NOMO-1 treated with DMSO at 0.1 percent for 48 hours (cell line): ENCODE results near the gene MRPL20.
A peak's percentile ranks its signal among the peaks of the same experiment; 100 is the strongest.
"Not testable (repeated sequence)": the region's sequence is repeated elsewhere in the genome, so short reads cannot be mapped to it uniquely, and the experiment has no call there.

Experiments
- DNase-seq: peaks from one replicate; lab custom pipeline; 2025; ENCODE audit not compliant: unreplicated experiment; lab: John Stamatoyannopoulos, UW

Gene MRPL20

DNA sequence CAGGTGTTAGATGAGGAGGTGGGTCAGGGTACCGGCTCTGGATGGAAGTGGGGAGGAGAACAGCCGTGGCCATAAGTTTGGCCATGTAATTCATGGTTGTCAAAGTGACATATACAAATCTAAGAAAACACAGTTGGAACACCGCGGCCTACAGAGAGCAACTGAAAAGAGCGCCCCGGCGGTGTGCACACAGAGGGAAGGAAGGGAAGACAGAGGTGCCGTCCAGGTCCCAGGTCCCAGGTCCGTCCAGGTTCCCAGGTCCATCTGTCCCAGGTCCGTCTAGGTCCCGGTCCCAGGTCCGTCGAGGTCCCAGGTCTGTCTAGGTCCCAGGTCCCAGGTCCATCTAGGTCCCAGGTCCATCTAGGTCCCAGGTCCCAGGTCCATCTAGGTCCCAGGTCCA lies 4.5 kb upstream of the MRPL20 start:
- no peak for DNase-seq

DNA sequence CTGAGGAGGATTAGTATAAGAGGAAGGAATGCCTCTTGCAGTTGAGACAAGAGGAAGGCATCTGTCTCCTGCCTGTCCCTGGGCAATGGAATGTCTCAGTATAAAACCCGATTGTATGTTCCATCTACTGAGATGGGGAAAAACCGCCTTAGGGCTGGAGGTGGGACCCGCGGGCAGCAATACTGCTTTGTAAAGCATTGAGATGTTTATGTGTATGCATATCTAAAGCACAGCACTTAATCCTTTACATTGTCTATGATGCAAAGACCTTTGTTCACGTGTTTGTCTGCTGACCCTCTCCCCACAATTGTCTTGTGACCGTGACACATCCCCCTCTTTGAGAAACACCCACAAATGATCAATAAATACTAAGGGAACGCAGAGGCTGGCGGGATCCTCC lies 3.1 kb upstream of the MRPL20 start:
- DNase-seq, result not testable (repeated sequence)

- peak; percentile 31 for DNase-seq
These were observed 684 bp upstream of the MRPL20 start for GRCh38 chr1:1407636-1408318.

- DNase-seq, result no peak
These were observed 832 bp downstream of the MRPL20 start for GRCh38 chr1:1406101-1406820.

DNA sequence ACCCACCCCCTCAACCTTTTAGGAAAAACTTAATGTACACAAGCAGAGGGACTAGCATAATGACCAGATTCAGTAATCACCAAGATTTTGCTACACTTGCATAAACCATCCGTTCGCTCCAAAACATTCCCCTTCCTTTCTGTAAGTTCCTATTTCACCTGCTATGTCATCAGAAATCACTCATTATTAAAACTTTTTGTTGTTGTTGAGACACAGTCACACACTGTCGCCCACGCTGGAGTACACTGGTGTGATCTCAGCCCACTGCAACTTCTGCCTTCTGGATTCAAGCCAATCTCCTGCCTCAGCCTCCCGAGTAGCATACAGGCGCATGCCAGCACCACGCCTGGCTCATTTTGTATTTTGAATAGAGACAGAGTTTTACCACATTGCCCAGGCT lies 3.4 kb downstream of the MRPL20 start:
- DNase-seq, result no peak

GRCh38 chr1:1402901-1403392 lies 4.1 kb downstream of the MRPL20 start:
- not testable (repeated sequence) for DNase-seq

DNA sequence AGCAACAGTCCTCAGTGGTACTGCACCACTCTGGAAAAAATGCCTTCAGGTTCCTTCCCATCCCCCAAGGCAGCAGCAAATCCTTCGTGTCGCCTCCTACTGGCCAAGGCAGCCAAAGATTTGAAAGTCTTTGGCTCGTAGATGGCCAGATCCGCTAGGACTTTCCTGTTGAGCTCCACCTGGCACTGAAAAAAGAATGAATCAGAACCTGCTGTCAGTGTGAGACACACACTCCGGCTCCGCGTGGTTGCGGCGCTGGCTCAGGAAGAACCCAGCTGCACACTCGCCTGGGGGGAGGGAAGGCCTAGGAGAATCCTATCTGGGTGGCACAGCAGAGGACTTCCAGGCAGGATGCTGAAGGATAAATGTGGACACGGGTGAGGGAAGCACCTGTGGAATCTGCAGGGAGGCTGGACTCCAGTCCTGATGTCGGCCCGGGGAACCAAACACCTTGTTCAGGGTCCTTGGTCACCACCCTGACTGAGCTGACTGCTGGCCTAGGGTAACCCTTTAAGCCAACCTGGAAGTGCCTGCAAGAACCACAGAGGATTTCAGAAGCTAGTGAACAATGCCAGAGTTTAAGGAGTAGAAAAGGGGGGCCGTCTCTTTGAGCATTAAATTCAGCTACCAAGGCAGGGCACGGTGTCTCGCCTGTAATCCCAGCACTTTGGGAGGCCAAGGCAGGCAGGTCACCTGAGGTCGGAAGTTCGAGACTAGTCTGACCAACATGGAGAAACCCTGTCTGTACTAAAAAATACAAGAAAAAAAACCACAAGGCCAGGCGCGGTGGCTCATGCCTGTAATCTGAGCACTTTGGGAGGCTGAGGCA lies 4.8 kb downstream of the MRPL20 start:
- DNase-seq, result peak; percentile 33

GRCh38 chr1:1401457-1402010 lies 5.6 kb downstream of the MRPL20 start:
- no peak for DNase-seq

DNA sequence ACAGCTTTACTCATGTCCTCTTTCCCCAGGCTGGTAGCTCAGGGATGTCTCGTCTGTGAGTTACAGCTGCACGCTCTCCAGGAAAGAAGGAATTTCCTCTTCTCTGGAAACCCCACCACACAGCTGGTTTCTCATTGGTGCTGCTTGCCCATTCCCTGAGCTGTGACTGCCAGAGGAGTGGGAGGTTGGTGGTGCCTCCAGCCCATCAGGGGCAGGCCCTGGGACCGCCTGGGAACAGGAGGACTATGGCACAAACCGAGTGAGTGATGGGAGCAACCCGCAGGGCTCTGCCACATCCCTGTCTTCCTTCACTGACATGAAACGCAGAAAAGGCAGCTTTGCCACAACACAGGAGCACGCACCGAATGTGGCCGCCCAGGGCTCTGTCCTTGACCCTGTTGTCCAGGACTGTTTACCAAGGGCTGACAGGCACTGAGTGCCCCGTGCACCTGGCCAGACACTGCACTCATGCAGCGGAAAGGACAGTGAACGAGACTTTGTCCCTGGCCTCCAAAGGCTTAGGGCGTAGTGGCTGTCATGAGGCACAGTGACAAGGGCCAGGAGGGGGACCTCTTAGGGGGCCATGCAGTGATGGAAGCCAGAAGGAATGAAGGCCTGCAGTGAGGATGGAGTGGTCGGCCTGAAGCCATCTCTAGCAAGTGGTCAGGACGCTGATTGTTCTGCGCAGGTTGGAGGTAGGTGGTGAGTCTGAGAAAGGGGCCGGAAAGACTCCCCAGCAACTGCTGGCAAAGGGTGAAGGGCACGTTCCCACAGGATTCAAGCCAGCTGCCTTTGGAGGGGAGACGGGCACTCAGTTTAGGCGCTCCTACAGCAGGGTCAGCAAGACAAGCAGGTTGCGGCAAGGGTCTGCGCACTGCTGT lies 6.3 kb downstream of the MRPL20 start:
- no peak for DNase-seq

DNA sequence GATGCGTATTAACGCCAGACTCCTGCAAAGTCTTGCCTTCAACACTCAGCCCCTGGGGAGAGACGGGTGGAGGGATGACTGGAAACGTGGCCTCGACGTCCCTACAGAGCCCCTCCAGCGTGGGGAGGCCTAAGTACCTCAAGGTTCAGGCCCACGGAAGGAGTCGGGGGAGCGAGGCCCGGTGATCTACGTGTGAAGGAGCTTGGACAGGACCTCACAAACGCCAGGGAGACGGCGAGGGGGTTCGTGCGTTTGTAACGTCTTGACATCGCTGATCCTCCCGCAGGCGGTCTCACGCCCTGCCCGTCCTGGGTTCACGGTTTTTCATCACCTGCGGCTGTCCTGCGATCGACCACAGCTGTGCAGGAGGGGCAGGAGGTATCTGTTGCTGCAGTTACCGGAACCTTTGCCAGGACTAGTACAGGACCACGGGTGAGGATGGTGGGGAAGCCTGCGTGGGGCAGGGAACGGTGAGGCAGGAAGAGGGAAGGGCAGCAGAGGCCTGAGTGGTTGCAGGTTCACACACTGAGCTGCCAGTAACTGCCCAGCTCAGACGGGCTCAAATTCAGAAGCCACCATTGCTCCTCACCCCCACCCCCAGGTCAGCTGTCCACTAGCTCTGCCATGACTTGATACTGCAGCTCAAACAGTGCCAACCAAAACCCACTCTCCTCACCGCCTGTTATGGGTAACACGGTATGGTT lies 7.1 kb downstream of the MRPL20 start:
- DNase-seq, result peak; percentile 7

DNA sequence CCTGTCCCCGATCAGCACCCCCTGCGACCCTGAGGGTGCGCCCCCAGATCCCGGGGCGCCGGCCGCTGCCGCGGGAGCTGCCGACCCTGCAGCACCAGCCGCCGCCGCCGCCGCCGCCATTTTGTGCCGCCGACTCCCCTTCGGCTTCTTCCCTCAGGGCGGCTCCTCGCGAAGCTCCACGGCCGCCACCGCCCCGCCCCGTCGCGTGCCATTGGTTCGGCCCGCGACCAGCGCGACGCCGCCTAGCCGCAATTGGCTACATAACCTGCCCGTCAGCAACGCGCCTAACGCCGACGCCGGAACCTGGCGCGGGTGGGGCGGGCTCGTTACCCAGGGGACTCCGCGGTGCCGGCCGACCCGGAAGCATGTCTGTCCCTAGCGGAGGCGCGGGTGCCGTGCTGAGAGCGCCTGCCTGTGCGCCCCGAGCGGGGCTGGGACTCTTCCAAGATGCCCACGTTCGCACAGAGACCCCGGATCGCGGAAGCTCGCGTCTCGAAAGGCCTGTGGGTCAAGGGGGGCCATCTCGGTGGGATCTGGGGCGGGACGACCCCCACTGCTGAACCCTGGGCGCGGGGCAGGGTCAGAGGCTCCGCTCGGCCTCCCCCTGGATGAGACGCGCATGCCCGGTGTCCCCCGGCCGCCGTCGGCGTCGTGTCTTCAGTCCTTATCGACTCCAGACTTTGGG lies 7.8 kb downstream of the MRPL20 start, which contains the start of gene CCNL2:
Gene CCNL2, minus strand, starts transcription at position 149 of the 685 bp plus-strand sequence. Its CDS starts 29 bp downstream, at position 120.
- peak; percentile 97 for DNase-seq

DNA sequence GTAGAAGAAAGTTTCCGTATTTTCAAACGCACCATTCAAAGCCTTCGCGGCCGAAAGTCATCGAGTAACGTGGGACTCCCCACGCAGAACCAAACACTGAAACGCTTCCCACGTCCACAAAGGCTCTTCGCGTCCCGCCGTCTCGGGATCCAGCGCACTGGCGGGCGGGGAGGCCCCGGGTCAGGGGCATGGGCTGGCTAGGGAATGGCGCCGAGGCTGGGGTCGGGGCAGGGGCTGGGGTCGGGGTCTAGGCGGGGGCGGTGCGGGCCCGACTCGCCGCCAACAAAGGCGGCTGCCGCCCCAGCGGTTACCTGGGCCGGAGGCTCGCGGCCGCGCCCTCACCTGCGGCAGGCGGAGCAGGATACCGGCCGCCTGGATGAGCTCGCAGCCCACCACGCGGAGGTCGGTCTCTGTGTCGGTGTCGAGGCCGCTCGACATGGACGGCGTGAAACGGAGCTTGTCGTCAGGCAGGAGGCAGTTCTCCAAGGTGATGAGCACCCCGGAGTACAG lies 8.4 kb downstream of the MRPL20 start:
- no peak for DNase-seq

DNA sequence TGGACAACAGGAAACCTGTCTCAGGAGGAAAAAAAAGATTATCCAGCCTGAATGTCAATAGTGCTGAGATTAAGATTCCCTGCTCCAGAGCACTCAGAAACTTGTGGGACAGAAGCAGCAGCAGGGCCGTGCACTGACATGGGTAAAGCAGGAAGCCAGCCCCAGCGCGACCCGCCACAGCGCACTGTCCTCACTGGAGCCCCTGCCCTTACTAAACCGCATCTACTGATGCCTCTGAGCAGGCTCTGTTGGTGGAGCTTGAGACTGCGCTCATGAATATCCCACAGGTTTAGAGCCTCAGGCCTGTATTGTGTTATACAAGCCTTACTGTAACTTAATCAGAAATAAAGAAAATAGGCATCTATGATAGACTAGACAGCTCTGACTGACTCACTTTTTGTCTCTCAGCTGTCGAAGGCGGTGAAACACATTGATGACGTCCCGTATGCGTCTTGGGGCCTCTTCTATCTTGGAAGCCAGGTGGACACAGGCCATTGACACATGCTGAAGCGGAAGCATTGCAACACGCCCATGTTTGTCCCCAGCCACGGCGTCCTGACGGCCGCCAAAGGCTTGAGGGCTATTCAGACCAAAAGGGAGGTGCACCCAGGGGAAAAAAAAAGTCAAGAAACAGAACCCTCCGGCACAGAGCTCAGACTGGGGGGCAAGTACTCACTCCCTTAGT lies 9.1 kb downstream of the MRPL20 start:
- DNase-seq, result no peak

DNA sequence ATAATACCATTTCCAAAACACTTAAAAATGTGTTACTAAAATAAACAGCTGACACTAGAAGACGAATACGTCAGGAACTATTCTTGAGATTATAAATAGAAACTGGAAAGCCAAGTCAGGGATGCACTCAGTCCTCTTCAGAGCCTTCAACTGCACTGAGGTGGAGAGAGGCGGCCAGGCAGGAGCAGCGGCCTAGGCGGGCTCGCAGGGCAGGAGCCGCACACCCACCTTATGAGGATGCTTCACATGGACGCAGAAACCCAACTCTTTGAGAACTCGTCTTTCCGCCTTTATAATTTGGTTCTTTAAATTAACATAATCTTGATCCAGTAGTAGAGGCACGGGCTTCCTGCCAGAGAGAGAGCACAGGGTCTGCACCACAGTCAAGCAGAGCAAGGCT lies 11.9 kb downstream of the MRPL20 start:
- DNase-seq, result no peak

DNA sequence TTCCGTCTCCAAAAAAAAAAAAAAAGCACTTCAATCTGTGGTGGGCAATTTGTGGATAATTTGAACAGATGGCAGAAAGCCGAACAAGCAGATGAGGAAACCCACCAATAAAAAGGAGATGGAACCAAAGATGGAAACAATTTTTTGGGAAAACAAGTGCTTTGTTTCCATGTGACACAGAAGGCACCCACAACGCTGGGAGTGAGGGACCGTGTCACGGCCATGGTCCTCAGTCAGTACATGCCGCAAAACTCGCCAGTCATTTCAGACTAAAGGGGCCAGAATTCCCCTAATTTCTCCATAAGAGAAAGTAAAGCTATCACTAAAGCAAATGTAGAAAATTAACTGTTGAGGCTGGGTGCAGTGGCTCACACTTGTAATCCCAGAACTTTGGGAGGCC lies 13.0 kb downstream of the MRPL20 start:
- DNase-seq, result no peak

- no peak for DNase-seq
These were observed 13.7 kb downstream of the MRPL20 start for GRCh38 chr1:1393428-1393827.

GRCh38 chr1:1393014-1393413 lies 14.1 kb downstream of the MRPL20 start:
- DNase-seq, result no peak

- no peak for DNase-seq
These were observed 15.9 kb downstream of the MRPL20 start for GRCh38 chr1:1391225-1391624.
